ENCODE results near the gene DLX3.

DLX3 gene

GRCh38 chr17:50021681-50022370 lies 26.8 kb upstream of the DLX3 start:
- TF ChIP-seq GLIS3 (CRISPR knock-in tag; IDR thresholded peaks at IDR 0.05) (no peak), PATZ1 (CRISPR knock-in tag; IDR thresholded peaks at IDR 0.05; ENCODE audit: borderline replicate concordance) (no peak), ZNF8 (CRISPR knock-in tag; IDR thresholded peaks at IDR 0.05) (no peak), RARB (CRISPR knock-in tag; IDR thresholded peaks at IDR 0.05) (no peak), OSR1 (CRISPR knock-in tag; IDR thresholded peaks at IDR 0.05) (no peak), ZC3H10 (CRISPR knock-in tag; IDR thresholded peaks at IDR 0.05) (no peak), ARNTL (CRISPR knock-in tag; IDR thresholded peaks at IDR 0.05; ENCODE audit: borderline replicate concordance, low read depth) (no peak), ISL1 (CRISPR knock-in tag; IDR thresholded peaks at IDR 0.05) (no peak), ZFP30 (CRISPR knock-in tag; IDR thresholded peaks at IDR 0.05) (no peak)
- TF ChIP-seq, protein P1, sequence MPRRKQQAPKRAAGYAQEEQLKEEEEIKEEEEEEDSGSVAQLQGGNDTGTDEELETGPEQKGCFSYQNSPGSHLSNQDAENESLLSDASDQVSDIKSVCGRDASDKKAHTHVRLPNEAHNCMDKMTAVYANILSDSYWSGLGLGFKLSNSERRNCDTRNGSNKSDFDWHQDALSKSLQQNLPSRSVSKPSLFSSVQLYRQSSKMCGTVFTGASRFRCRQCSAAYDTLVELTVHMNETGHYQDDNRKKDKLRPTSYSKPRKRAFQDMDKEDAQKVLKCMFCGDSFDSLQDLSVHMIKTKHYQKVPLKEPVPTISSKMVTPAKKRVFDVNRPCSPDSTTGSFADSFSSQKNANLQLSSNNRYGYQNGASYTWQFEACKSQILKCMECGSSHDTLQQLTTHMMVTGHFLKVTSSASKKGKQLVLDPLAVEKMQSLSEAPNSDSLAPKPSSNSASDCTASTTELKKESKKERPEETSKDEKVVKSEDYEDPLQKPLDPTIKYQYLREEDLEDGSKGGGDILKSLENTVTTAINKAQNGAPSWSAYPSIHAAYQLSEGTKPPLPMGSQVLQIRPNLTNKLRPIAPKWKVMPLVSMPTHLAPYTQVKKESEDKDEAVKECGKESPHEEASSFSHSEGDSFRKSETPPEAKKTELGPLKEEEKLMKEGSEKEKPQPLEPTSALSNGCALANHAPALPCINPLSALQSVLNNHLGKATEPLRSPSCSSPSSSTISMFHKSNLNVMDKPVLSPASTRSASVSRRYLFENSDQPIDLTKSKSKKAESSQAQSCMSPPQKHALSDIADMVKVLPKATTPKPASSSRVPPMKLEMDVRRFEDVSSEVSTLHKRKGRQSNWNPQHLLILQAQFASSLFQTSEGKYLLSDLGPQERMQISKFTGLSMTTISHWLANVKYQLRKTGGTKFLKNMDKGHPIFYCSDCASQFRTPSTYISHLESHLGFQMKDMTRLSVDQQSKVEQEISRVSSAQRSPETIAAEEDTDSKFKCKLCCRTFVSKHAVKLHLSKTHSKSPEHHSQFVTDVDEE (CRISPR knock-in tag; IDR thresholded peaks at IDR 0.05): no peak
- no peak for ATAC-seq

- TF ChIP-seq ESRRG (CRISPR knock-in tag; IDR thresholded peaks at IDR 0.05): no peak
- no peak for TF ChIP-seq PATZ1 (CRISPR knock-in tag; IDR thresholded peaks at IDR 0.05; ENCODE audit: borderline replicate concordance)
- no peak for TF ChIP-seq TOX (CRISPR knock-in tag; IDR thresholded peaks at IDR 0.05; ENCODE audit: borderline replicate concordance)
- no peak for TF ChIP-seq CSRNP3 (CRISPR knock-in tag; IDR thresholded peaks at IDR 0.05)
- no peak for TF ChIP-seq TCF4 (CRISPR knock-in tag; IDR thresholded peaks at IDR 0.05; ENCODE audit: borderline replicate concordance)
- no peak for TF ChIP-seq PPARA (CRISPR knock-in tag; IDR thresholded peaks at IDR 0.05; ENCODE audit: borderline replicate concordance)
- TF ChIP-seq ZNF565 (CRISPR knock-in tag; conservative IDR thresholded peaks at IDR 0.05; ENCODE audit: low read depth): no peak
- no peak for TF ChIP-seq ZNF8 (CRISPR knock-in tag; IDR thresholded peaks at IDR 0.05)
- TF ChIP-seq, protein P1 (CRISPR knock-in tag; IDR thresholded peaks at IDR 0.05): no peak
Measured at GRCh38 chr17:50020841-50021599, 26.0 kb upstream of the DLX3 start.

DNA sequence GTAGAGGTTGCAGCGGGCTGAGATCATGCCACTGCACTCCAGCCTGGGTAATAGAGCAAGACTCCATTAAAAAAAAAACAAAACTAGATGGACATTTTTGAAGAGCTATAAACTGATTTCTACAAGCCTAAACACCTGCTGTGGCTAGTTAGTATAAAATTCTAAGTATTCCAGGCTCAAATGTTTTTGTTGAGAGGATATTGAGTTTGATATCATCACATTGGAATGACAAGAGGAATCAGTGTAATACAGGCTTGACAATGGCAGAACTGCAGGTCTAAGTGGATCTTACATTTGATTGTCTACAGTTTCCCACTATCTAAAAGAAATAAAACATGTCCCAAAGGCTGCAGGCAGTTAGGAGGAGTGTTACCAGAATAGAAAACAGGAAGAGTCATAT lies 23.9 kb upstream of the DLX3 start:
- no peak; the same call in 1 of the 3 replicates for ATAC-seq
- TF ChIP-seq PPARA (CRISPR knock-in tag; IDR thresholded peaks at IDR 0.05; ENCODE audit: borderline replicate concordance): no peak
- TF ChIP-seq ISL1 (CRISPR knock-in tag; IDR thresholded peaks at IDR 0.05): 0 out of 2 replicates have a peak, but pooled peaks have one; percentile 10

More at GRCh38 chr17:50020841-50021599, 26.0 kb upstream of the DLX3 start:
- ATAC-seq: no peak; the same call in 2 of the 3 replicates
